Breast epithelium (tissue), 4 donors: Measurements from ENCODE around the gene PLD3. TPM values are rescaled to one million over a fixed set of nuclear protein-coding genes. Genes with fewer than 3 reads are reported as not detected.

Experiments used
- DNase-seq, 2 donors: peaks; one replicate each; pipeline ENCODE4 v3.0.0-alpha.2; 2019; ENCODE audit warnings: low spot score in 2 of 2
- H3K27ac ChIP-seq, 2 donors: fragments of 200-600 bp; sonication (generic) in 1 of 2; one replicate each; pipeline ENCODE4 v1.5.1; 2016 to 2019; ENCODE audit warnings: mild to moderate bottlenecking in 1 of 2
- H3K27me3 ChIP-seq, 2 donors: fragments of 200-600 bp; sonication (generic) in 1 of 2; one replicate each; pipeline versions ENCODE4 v1.5.1 to v1.6.0; 2017 to 2019; ENCODE audit warnings: control low read depth in 1 of 2, mild to moderate bottlenecking in 1 of 2
- H3K36me3 ChIP-seq: fragments of 200-600 bp; one replicate; pipeline ENCODE4 v1.5.1; 2019
- H3K4me1 ChIP-seq, 2 donors: fragments of 200-600 bp; sonication (generic); one replicate each; pipeline ENCODE4 v1.5.1; 2016 to 2019; ENCODE audit warnings: control low read depth in 1 of 2
- H3K4me3 ChIP-seq, 3 donors: fragments of 200-600 bp; sonication (generic); 1 replicate in 2 of 3; 2 replicates in 1 of 3; pipeline ENCODE4 v1.5.1; 2016 to 2019; ENCODE audit warnings: mild to moderate bottlenecking in 3 of 3, moderate library complexity in 2 of 3
- H3K9me3 ChIP-seq, 2 donors: fragments of 200-600 bp; sonication (generic) in 1 of 2; one replicate each; pipeline ENCODE4 v1.5.1; 2016 to 2019; ENCODE audit warnings: control low read depth in 1 of 2
- CTCF ChIP-seq, 3 donors: fragments of 450-650 bp; IDR thresholded peaks; one replicate each; pipeline ENCODE4 v1.5.1; 2016 to 2017; ENCODE audit warnings: antibody characterized with exemption in 3 of 3, mild to moderate bottlenecking in 3 of 3, moderate library complexity in 3 of 3
- POLR2A ChIP-seq: fragments of 450-650 bp; IDR thresholded peaks from one replicate; pipeline ENCODE4 v1.6.1; 2016; ENCODE audit warnings: antibody characterized with exemption, mild to moderate bottlenecking, moderate library complexity
- POLR2AphosphoS5 ChIP-seq, 3 donors: sonication (generic); formaldehyde crosslinking; IDR thresholded peaks; one replicate each; pipeline ENCODE4 v1.6.1; 2017; ENCODE audit warnings: antibody characterized with exemption in 3 of 3
- intact Hi-C: fragments of 100-400 bp; cut with DNase I; formaldehyde crosslinking; loops from one replicate; pipeline ENCODE4 v1.15.1; 2023; ENCODE audit warnings: low total_unique reads
- total RNA-seq, 3 donors: library from RNA; depleted of rRNA; stranded (reverse); fragments of >200 nt; gene quantifications; one replicate each; pipeline ENCODE4 v1.1.0, GENCODE V29; 2016

The PLD3 gene
- total RNA-seq, 3 donors from 2014 or later = 165 to 473 (median 221) TPM

- H3K9me3 ChIP-seq = no peaks in the 10 kb centered on the region
- intact Hi-C loops = loop anchor here (10.0 kb wide), 1 partner anchor 740 kb away; no protein-coding TSS in a partner anchor
- H3K36me3 ChIP-seq = no peaks in the 10 kb centered on the region
- TF ChIP-seq CTCF (IDR thresholded peaks at IDR 0.05) = no peak
- no peak for TF ChIP-seq POLR2A
- no peak overlapping the region for H3K27ac ChIP-seq
- no peaks in the 10 kb centered on the region for H3K27me3 ChIP-seq
- H3K4me3 ChIP-seq = no peak overlapping the region
- DNase-seq = no peak
- H3K4me1 ChIP-seq = no peaks in the 10 kb centered on the region
Measured at GRCh38 chr19:40314656-40315055, 33.8 kb upstream of the PLD3 start.

- Histone ChIP-seq H3K4me1 (no peaks in the 10 kb centered on the region), H3K9me3 (no peaks in the 10 kb centered on the region), H3K36me3 (peaks cover 2% of the 10 kb centered on the region), H3K27ac (no peak overlapping the region), H3K4me3 (no peak overlapping the region), H3K27me3 (no peaks in the 10 kb centered on the region)
- DNase-seq = no peak
- intact Hi-C loops = loop anchor here (10.0 kb wide), 1 partner anchor 739 kb away; no protein-coding TSS in a partner anchor
- no peak for TF ChIP-seq POLR2AphosphoS5 (IDR thresholded peaks at IDR 0.05)
- TF ChIP-seq CTCF (IDR thresholded peaks at IDR 0.05) = no peak
- TF ChIP-seq POLR2A = no peak
Measured at GRCh38 chr19:40315812-40316470, 32.6 kb upstream of the PLD3 start.

GRCh38 chr19:40317338-40317737 is 31.2 kb upstream of the PLD3 start:
- H3K36me3 ChIP-seq = peaks cover 11% of the 10 kb centered on the region
- H3K9me3 ChIP-seq = no peaks in the 10 kb centered on the region
- H3K27ac ChIP-seq = no peak overlapping the region
- intact Hi-C loops = loop anchor here (10.0 kb wide), 1 partner anchor 737 kb away; no protein-coding TSS in a partner anchor
- H3K4me3 ChIP-seq = no peak overlapping the region
- DNase-seq = no peak
- H3K27me3 ChIP-seq = no peaks in the 10 kb centered on the region
- TF ChIP-seq POLR2A (no peak), CTCF (IDR thresholded peaks at IDR 0.05) (no peak), POLR2AphosphoS5 (IDR thresholded peaks at IDR 0.05) (no peak)
- H3K4me1 ChIP-seq = no peaks in the 10 kb centered on the region

- TF ChIP-seq CTCF (IDR thresholded peaks at IDR 0.05) (no peak), POLR2A (no peak), POLR2AphosphoS5 (IDR thresholded peaks at IDR 0.05) (no peak)
- Histone ChIP-seq H3K4me1 (peaks cover 0 to 7% of the 10 kb centered on the region in 2 donors), H3K4me3 (no peak overlapping the region), H3K9me3 (no peaks in the 10 kb centered on the region), H3K27ac (no peak overlapping the region), H3K36me3 (peaks cover 11% of the 10 kb centered on the region), H3K27me3 (no peaks in the 10 kb centered on the region)
- DNase-seq = no peak
- intact Hi-C loops = no loop called here
Measured at GRCh38 chr19:40320558-40320935, 27.9 kb upstream of the PLD3 start.

- Histone ChIP-seq H3K27ac (no peak overlapping the region), H3K9me3 (no peaks in the 10 kb centered on the region), H3K4me1 (peaks cover 0 to 7% of the 10 kb centered on the region in 2 donors), H3K36me3 (peaks cover 16% of the 10 kb centered on the region), H3K27me3 (no peaks in the 10 kb centered on the region), H3K4me3 (no peak overlapping the region)
- TF ChIP-seq POLR2AphosphoS5 (IDR thresholded peaks at IDR 0.05) = no peak
- DNase-seq = no peak
- intact Hi-C loops = no loop called here
Measured at GRCh38 chr19:40321076-40321475, 27.4 kb upstream of the PLD3 start.
